CD4-positive, alpha-beta T cell treated with Interleukin-6 for 4 hours (primary cell): Measurements from ENCODE around the gene MRPL11.

ENCODE experiments used
- DNase-seq: peaks from one replicate; pipeline ENCODE4 v3.0.0-alpha.2; 2020; ENCODE audit warnings: mixed read lengths

MRPL11 gene

DNA sequence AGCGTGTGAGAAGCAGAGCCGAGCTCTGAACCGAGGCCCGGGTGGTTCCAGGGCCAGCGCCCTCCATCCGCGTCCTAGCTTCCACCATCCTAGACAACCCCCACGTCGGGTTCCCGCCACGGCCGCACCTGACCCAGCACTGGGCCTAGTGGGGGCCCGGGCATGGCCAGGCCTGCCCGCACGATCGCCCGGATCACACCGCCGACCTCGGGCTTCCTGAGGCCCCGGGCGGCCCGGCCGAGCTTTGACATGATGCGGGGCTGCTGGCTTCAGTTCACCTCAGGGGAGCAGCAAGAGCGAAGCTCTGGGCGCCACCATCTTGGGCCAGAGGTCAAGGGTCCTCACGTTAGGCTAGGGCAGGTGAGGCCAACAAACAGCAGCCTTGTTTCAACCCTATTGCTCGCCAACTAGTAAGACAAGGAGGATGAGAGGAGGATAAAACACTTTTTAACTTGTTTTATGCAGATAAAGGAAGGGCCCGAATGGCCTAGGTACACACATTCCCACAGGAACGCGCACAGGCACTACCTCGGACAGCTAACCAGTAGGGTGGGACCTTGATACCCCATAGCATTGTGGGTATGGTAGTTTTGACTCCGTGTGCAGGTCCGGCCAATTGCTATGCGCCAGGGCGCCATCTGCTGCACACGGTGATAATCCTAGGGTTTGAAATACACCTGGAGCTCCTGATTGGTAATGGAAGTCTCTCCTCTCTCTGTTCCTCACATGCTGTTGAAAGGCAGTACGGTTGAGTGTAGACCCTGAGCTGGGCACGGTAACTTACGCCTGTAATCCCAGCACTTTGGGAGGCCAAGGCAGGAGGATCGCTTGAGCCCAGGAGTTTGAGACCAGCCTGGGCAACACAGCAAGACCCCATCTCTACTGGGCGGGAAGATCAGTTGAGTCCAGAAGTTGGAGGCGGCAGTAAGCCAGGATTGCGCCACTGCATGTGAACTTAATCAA is at the start of gene MRPL11:
Gene MRPL11 (minus strand): TSS at position 345 of the 963 bp plus-strand sequence. CDS start 94 bp downstream, at position 251.
- peak; percentile 91 for DNase-seq

- DNase-seq, result no peak
These were observed 46.2 kb upstream of the MRPL11 start for GRCh38 chr11:66484806-66485380.

GRCh38 chr11:66480117-66480938 is 41.7 kb upstream of the MRPL11 start, which contains the start of gene DPP3:
DPP3 (plus strand) TSS chr11:66480434; CDS start chr11:66482201, 1,767 bp downstream.
- peak; percentile 96 for DNase-seq

DNA sequence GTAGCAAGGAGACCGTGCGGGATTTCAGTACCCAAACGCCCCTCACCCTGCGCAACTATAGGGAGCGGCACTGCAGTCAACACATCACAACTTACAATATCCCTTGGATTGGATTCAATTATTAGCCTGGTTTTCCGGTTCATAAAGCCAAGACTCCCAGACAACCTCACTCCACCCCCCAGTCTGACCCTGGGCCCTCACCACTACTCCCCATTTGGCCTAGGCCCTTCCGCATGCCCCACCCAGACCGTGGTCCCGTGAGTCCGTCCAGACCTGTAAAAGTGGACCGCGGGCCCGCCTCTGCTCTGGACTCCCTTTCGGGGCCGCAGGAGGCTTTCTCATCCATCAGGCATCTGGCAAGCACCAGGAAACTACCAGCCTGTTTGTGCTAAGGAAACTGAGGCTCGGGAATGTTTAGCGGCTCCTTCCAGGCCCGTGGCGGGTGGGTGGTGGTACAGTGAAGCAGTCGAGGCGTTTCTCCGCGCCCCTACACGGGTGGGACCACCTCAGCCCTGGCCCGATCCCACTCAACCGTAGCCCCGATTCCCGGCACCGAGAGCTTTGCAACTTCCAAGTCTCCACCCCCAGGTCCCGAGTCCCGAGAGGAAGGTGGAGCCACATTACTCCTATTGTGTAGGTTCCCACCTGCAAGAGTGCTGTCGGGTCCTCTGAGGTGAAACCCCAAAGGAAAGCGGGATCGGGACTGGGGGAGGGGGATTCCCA is 40.9 kb upstream of the MRPL11 start:
- no peak for DNase-seq

GRCh38 chr11:66478729-66479393 is 40.2 kb upstream of the MRPL11 start:
- DNase-seq, result peak; percentile 46

DNA sequence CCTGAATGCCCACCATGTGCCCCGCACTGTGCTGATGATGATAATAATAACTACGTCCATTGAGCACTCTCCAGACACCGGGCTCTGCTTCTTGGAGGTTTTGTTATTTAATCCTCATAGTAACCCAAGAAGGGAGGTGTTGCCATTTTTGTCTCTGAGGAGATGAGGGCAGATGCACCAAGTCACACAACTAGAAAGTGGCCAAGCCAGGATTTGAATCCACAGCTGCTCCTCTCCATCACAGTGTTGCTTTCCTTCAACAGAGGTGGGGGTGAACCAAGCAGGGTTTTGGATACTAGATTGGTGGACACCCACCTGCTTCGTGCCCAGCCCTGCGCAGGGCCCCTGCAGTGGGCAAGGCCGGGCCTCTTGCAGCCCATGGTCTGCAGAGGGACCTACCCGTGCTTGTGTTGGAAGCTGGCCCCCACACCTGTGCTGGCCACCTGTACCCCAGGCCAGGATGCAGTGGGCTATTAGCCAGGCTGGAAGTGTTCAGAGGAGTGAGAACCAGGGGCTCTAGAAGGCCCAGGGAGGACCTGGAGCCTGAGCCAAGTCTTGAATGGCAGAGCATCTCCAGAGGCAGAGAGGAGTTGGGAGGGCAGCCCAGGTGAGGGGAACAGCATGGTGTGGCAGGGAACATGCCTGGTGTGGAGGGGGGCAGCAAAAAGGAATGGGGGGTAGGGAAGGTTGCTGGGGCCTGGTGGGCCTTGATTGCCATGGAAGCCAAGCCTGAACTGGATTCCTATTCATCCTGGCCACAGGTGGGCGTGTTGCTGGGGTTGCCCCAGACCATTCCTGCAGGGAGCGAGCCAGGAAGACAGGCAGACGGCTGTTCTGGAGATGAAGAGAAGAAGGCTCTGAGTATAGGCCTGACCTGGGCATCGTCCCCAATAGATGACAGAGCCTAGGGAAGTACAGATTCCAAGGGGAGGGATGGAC is 38.9 kb upstream of the MRPL11 start:
- DNase-seq, result no peak

GRCh38 chr11:66476841-66477251 is 38.2 kb upstream of the MRPL11 start:
- DNase-seq, result no peak

GRCh38 chr11:66476173-66476840 is 37.7 kb upstream of the MRPL11 start:
- no peak for DNase-seq

- no peak for DNase-seq
These were observed 36.9 kb upstream of the MRPL11 start for GRCh38 chr11:66475349-66476172.

DNA sequence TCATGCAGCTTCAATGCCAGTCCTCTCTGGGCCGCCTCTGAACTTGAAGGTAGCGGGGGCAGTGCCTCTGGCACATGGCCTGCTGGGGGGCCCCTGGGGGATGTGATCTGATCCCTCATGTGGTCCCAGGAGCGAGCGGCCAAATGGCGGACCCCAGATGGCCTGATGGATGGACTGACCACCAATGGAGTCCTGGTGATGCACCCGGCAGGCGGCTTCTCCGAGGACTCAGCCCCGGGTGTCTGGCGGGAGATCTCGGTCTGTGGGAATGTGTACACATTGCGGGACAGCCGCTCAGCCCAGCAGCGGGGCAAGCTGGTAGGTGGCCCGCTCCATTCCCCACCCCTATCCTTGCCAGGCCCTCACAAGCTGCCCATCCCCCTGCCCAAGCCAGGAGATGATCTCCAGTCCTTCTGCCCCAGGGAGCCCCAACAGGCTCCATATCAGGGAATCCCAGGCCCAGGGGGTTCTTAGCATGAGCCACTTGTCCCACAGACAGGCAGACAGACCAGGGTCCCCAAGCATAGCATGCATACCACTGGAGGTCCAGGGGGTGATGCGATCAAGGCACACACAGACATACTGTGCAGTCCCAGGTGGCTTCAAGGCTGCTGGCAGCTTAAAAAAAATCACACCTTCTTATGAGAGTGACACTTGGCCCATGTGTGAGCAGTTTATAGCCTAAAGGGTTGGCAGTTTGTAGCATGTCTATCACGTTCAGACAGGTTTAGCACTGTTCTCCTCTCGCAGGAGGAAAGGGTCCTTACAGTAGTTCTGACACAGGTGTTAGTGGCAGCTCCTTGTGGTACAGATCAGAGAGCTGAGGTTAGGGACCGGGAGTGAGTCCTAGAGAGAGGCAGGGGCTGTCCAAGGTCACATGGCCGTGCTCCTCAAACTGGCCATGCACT is 35.2 kb upstream of the MRPL11 start:
- no peak for DNase-seq

- no peak for DNase-seq
These were observed 34.5 kb upstream of the MRPL11 start for GRCh38 chr11:66473167-66473566.

GRCh38 chr11:66472054-66472453 is 33.4 kb upstream of the MRPL11 start:
- DNase-seq, result no peak

- no peak for DNase-seq
These were observed 32.5 kb upstream of the MRPL11 start for GRCh38 chr11:66471142-66471541.

- no peak for DNase-seq
These were observed 31.4 kb upstream of the MRPL11 start for GRCh38 chr11:66470015-66470414.

DNA sequence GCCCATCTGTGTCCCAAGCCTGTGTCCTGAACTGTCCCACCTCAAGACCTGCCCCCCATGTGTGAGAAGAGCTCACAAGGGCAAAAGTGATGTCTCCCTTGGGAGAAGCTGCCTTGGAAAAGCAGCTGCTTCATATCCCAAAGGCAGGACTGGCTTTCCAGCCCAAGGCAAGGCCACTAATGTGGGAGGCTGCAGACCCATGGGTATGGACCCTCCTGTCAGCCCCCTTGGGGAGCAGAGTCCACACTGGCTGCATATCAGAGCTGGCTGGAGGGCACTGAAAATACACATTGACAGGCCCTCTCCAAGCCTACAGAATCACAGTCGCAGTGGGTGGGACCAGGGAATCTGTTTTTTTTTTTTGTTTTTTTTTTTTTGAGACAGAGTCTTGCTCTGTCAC is 30.8 kb upstream of the MRPL11 start:
- no peak for DNase-seq

GRCh38 chr11:66468691-66469090 is 30.0 kb upstream of the MRPL11 start:
- no peak for DNase-seq

GRCh38 chr11:66467756-66468155 is 29.1 kb upstream of the MRPL11 start:
- peak; percentile 31 for DNase-seq

DNA sequence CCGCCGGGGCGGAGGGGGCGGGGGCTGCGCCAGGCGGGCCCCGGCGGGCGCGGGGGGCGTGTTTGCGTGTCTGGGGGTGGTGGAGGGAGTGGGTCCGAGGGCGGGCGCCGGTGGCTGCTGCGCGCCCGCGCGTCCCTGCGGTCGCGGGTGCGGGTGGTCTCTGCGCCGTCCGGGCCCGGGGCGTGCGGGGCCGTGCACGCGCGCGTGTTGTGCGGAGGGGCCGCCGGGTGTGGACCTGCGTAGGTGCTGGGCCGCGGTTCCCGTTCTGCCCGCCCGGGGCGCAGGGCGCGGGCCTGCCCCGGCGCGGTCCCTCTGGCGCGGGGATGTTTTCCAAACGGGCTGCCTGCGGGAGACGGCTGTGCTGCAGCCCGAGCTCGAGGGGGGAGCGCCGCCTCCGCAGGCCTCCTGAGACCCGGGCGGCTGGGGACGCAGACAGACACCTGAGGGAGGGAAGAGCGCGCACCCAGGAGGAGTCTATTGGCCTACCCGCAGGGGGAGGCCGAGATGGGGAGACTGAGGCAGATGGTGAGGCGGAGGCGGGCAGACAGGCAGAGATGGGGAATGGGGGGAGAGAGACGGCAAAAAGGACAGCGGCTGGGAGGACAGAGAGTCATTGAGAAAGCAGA is 28.5 kb upstream of the MRPL11 start:
- DNase-seq, result no peak
